ENCODE data around the gene CBLC.
"Not testable (repeated sequence)": the region's sequence is repeated elsewhere in the genome, so short reads cannot be mapped to it uniquely, and the experiment has no call there.

CBLC gene

DNA sequence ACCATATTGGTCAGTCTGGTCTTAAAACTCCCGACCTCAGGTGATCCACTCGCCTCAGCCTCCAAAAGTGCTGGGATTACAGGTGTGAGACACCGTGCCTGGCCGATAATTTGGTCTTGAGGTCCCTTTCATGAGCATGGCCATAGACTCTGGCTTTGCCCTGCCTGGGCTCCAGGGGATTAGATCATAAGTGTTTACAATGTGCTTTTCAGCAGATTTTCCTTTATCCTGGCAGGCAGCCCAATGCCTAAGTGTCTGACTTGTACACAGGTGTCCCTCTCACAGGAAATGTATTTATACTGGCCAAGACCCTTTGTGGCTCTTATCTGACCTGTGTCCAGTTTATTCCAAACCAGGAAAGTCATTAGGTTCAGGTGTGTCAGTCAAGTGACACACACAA lies 47.1 kb downstream of the CBLC start:
- Histone ChIP-seq H3K4me3 (ENCODE audit: control insufficient read depth in 1 of 7, extremely low read depth in 1 of 7, insufficient read depth in 4 of 7, low read depth in 2 of 7, low read length in 6 of 7) (no peak overlapping the region), H3K36me3 (ENCODE audit: control insufficient read depth in 4 of 4, insufficient read depth in 4 of 4, low read length in 3 of 4) (no peaks in the 10 kb centered on the region), H3K4me1 (ENCODE audit: control extremely low read depth in 1 of 4, control insufficient read depth in 4 of 4, insufficient read depth in 4 of 4, low read length in 3 of 4) (peaks cover 0 to 2% (median 0%) of the 10 kb centered on the region in 4 experiments), H3K27ac (ENCODE audit: insufficient read depth in 1 of 2, low read depth in 1 of 2, low read length in 2 of 2, poor library complexity in 1 of 2, severe bottlenecking in 2 of 2) (no peak overlapping the region), H3K27me3 (replicated peaks in 2 of 5; ENCODE audit: control insufficient read depth in 4 of 5, insufficient read depth in 5 of 5, low read length in 4 of 5) (no peaks in the 10 kb centered on the region), H3K9me3 (ENCODE audit: control extremely low read depth in 1 of 5, control insufficient read depth in 4 of 5, insufficient read depth in 2 of 5, low read depth in 1 of 5, low read length in 4 of 5) (no peaks in the 10 kb centered on the region)
- CTCF ChIA-PET, result no interaction called here
- DNase-seq, result no peak
- POLR2A ChIA-PET, result no interaction called here
- whole genome bisulfite sequencing (ENCODE audit: insufficient coverage), result 100% methylated on average over 4 of the region's 4 CpGs

- CTCF ChIA-PET, result not testable (repeated sequence)
Measured at GRCh38 chr19:44832875-44833274, 55.2 kb downstream of the CBLC start.

DNA sequence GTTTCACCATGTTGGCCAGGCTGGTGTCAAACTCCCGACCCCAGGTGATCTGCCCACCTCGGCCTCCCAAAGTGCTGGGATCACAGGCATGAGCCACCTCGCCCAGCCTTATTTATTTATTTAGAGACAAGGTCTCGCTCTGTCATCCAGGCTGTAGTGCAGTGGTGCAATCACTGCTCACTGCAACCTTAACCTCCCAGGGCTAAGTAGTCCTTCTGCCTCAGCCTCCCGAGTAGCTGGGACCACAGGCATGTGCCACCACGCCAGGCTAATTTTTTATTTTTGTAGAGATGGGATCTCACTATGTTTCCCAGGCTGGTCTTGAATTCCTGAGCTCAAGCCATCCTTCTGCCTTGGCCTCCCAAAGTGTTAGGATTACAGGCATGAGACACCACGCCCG lies 56.7 kb downstream of the CBLC start:
- DNase-seq; H3K27me3 ChIP-seq (replicated peaks in 2 of 5; ENCODE audit: control insufficient read depth in 4 of 5, insufficient read depth in 5 of 5, low read length in 4 of 5); H3K4me1 ChIP-seq (ENCODE audit: control extremely low read depth in 1 of 4, control insufficient read depth in 4 of 4, insufficient read depth in 4 of 4, low read length in 3 of 4); H3K9me3 ChIP-seq (ENCODE audit: control extremely low read depth in 1 of 5, control insufficient read depth in 4 of 5, insufficient read depth in 2 of 5, low read depth in 1 of 5, low read length in 4 of 5); H3K27ac ChIP-seq (ENCODE audit: insufficient read depth in 1 of 2, low read depth in 1 of 2, low read length in 2 of 2, poor library complexity in 1 of 2, severe bottlenecking in 2 of 2); CTCF ChIA-PET; POLR2A ChIA-PET; H3K4me3 ChIP-seq (ENCODE audit: control insufficient read depth in 1 of 7, extremely low read depth in 1 of 7, insufficient read depth in 4 of 7, low read depth in 2 of 7, low read length in 6 of 7); H3K36me3 ChIP-seq (ENCODE audit: control insufficient read depth in 4 of 4, insufficient read depth in 4 of 4, low read length in 3 of 4): not testable (repeated sequence)
- over 99% methylated on average over 8 of the region's 8 CpGs for WGBS (ENCODE audit: insufficient coverage)

More at GRCh38 chr19:44832875-44833274, 55.2 kb downstream of the CBLC start:
- H3K27me3 ChIP-seq (replicated peaks in 2 of 5; ENCODE audit: control insufficient read depth in 4 of 5, insufficient read depth in 5 of 5, low read length in 4 of 5); POLR2A ChIA-PET; H3K9me3 ChIP-seq (ENCODE audit: control extremely low read depth in 1 of 5, control insufficient read depth in 4 of 5, insufficient read depth in 2 of 5, low read depth in 1 of 5, low read length in 4 of 5); H3K4me1 ChIP-seq (ENCODE audit: control extremely low read depth in 1 of 4, control insufficient read depth in 4 of 4, insufficient read depth in 4 of 4, low read length in 3 of 4); H3K36me3 ChIP-seq (ENCODE audit: control insufficient read depth in 4 of 4, insufficient read depth in 4 of 4, low read length in 3 of 4); DNase-seq; H3K4me3 ChIP-seq (ENCODE audit: control insufficient read depth in 1 of 7, extremely low read depth in 1 of 7, insufficient read depth in 4 of 7, low read depth in 2 of 7, low read length in 6 of 7); H3K27ac ChIP-seq (ENCODE audit: insufficient read depth in 1 of 2, low read depth in 1 of 2, low read length in 2 of 2, poor library complexity in 1 of 2, severe bottlenecking in 2 of 2): not testable (repeated sequence)
- 79% methylated on average over 3 of the region's 6 CpGs for WGBS (ENCODE audit: insufficient coverage)

- Histone ChIP-seq H3K36me3 (ENCODE audit: control insufficient read depth in 4 of 4, insufficient read depth in 4 of 4, low read length in 3 of 4) (no peaks in the 10 kb centered on the region), H3K27me3 (replicated peaks in 2 of 5; ENCODE audit: control insufficient read depth in 4 of 5, insufficient read depth in 5 of 5, low read length in 4 of 5) (no peaks in the 10 kb centered on the region), H3K27ac (ENCODE audit: insufficient read depth in 1 of 2, low read depth in 1 of 2, low read length in 2 of 2, poor library complexity in 1 of 2, severe bottlenecking in 2 of 2) (no peak overlapping the region), H3K9me3 (ENCODE audit: control extremely low read depth in 1 of 5, control insufficient read depth in 4 of 5, insufficient read depth in 2 of 5, low read depth in 1 of 5, low read length in 4 of 5) (no peaks in the 10 kb centered on the region), H3K4me3 (ENCODE audit: control insufficient read depth in 1 of 7, extremely low read depth in 1 of 7, insufficient read depth in 4 of 7, low read depth in 2 of 7, low read length in 6 of 7) (no peak overlapping the region), H3K4me1 (ENCODE audit: control extremely low read depth in 1 of 4, control insufficient read depth in 4 of 4, insufficient read depth in 4 of 4, low read length in 3 of 4) (peaks cover 0 to 9% (median 5%) of the 10 kb centered on the region in 4 experiments)
- CTCF ChIA-PET, result interaction anchor here (0.8 to 1.7 kb wide), 2 partner anchors 56 to 151 kb away, joined by 4 to 6 read pairs; no protein-coding TSS in a partner anchor
- DNase-seq, result no peak
- POLR2A ChIA-PET, result interaction anchor here (0.6 kb wide), 1 partner anchor 12 kb away, joined by 4 read pairs; no protein-coding TSS in a partner anchor
- whole genome bisulfite sequencing (ENCODE audit: insufficient coverage), result 100% methylated on average over 2 of the region's 2 CpGs
Measured at GRCh38 chr19:44839276-44839675, 61.6 kb downstream of the CBLC start.

DNA sequence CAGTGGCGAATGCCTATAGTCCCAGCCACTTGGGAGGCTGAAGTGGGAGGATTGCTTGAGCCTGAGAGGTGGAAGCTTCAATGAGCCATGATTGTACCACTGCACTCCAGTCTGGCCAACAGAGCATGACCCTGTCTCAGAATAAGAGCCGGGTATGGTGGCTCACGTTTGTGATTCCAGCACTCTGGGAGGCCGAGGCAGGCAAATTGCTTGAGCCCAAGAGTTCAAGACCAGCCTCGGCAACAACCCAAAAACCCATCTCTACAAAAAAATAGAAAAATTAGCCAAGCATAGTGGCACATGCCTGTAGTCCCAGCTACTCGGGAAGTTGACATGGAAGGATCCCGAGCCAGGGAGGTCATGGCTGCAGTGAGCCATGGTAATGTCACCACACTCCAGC lies 63.1 kb downstream of the CBLC start:
- ChIA-PET CTCF (interaction anchor here (0.8 to 1.7 kb wide), 5 partner anchors 10 to 117 kb away, joined by 3 to 6 read pairs (median 4); no protein-coding TSS in a partner anchor), POLR2A (no interaction called here)
- Histone ChIP-seq H3K27me3 (replicated peaks in 2 of 5; ENCODE audit: control insufficient read depth in 4 of 5, insufficient read depth in 5 of 5, low read length in 4 of 5) (no peaks in the 10 kb centered on the region), H3K4me3 (ENCODE audit: control insufficient read depth in 1 of 7, extremely low read depth in 1 of 7, insufficient read depth in 4 of 7, low read depth in 2 of 7, low read length in 6 of 7) (no peak overlapping the region), H3K4me1 (ENCODE audit: control extremely low read depth in 1 of 4, control insufficient read depth in 4 of 4, insufficient read depth in 4 of 4, low read length in 3 of 4) (peaks cover 3 to 20% (median 17%) of the 10 kb centered on the region in 4 experiments), H3K9me3 (ENCODE audit: control extremely low read depth in 1 of 5, control insufficient read depth in 4 of 5, insufficient read depth in 2 of 5, low read depth in 1 of 5, low read length in 4 of 5) (no peaks in the 10 kb centered on the region), H3K27ac (ENCODE audit: insufficient read depth in 1 of 2, low read depth in 1 of 2, low read length in 2 of 2, poor library complexity in 1 of 2, severe bottlenecking in 2 of 2) (no peak overlapping the region), H3K36me3 (ENCODE audit: control insufficient read depth in 4 of 4, insufficient read depth in 4 of 4, low read length in 3 of 4) (no peaks in the 10 kb centered on the region)
- WGBS (ENCODE audit: insufficient coverage), result 80% methylated on average over 7 of the region's 7 CpGs
- DNase-seq, result no peak

DNA sequence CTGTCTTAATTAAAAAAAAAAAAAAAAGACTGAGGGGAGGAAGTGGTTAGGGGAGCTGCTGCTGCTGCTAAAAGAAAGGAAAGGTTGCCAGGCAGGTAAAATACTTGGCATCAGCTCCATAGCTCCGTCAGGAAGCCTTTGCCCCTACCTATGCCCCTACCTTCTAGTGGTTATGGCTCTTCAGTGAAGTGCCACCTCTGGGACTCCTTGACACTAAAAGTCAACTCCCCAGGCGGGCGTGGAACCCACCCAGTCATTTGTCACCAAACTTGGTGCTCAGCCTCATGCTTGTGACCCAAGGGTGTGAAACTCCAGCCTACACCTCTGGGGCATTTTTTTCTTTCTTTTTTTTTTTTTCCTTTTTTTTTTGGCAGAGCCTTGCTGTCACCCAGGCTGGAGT lies 63.5 kb downstream of the CBLC start:
- H3K9me3 ChIP-seq (ENCODE audit: control extremely low read depth in 1 of 5, control insufficient read depth in 4 of 5, insufficient read depth in 2 of 5, low read depth in 1 of 5, low read length in 4 of 5), result no peaks in the 10 kb centered on the region
- ChIA-PET CTCF (interaction anchor here (1.0 to 1.4 kb wide), 3 partner anchors 42 to 117 kb away, joined by 4 read pairs; no protein-coding TSS in a partner anchor), POLR2A (interaction anchor here (0.5 kb wide), 1 partner anchor 17 kb away, joined by 3 read pairs; no protein-coding TSS in a partner anchor)
- H3K4me1 ChIP-seq (ENCODE audit: control extremely low read depth in 1 of 4, control insufficient read depth in 4 of 4, insufficient read depth in 4 of 4, low read length in 3 of 4), result peaks cover 3 to 20% (median 18%) of the 10 kb centered on the region in 4 experiments
- H3K27me3 ChIP-seq (replicated peaks in 2 of 5; ENCODE audit: control insufficient read depth in 4 of 5, insufficient read depth in 5 of 5, low read length in 4 of 5), result no peaks in the 10 kb centered on the region
- DNase-seq, result peak in 2 of 3 donors; percentile 45 to 61
- no peak overlapping the region for H3K4me3 ChIP-seq (ENCODE audit: control insufficient read depth in 1 of 7, extremely low read depth in 1 of 7, insufficient read depth in 4 of 7, low read depth in 2 of 7, low read length in 6 of 7)
- no peaks in the 10 kb centered on the region for H3K36me3 ChIP-seq (ENCODE audit: control insufficient read depth in 4 of 4, insufficient read depth in 4 of 4, low read length in 3 of 4)
- H3K27ac ChIP-seq (ENCODE audit: insufficient read depth in 1 of 2, low read depth in 1 of 2, low read length in 2 of 2, poor library complexity in 1 of 2, severe bottlenecking in 2 of 2), result no peak overlapping the region
- 21% methylated on average over 3 of the region's 3 CpGs for WGBS (ENCODE audit: insufficient coverage)

- Histone ChIP-seq H3K9me3 (ENCODE audit: control extremely low read depth in 1 of 5, control insufficient read depth in 4 of 5, insufficient read depth in 2 of 5, low read depth in 1 of 5, low read length in 4 of 5) (no peaks in the 10 kb centered on the region), H3K4me1 (ENCODE audit: control extremely low read depth in 1 of 4, control insufficient read depth in 4 of 4, insufficient read depth in 4 of 4, low read length in 3 of 4) (peaks cover 8 to 56% (median 55%) of the 10 kb centered on the region in 4 experiments), H3K27ac (ENCODE audit: insufficient read depth in 1 of 2, low read depth in 1 of 2, low read length in 2 of 2, poor library complexity in 1 of 2, severe bottlenecking in 2 of 2) (peak overlapping the region in 1 of 2 experiments; percentile 27), H3K27me3 (replicated peaks in 2 of 5; ENCODE audit: control insufficient read depth in 4 of 5, insufficient read depth in 5 of 5, low read length in 4 of 5) (no peaks in the 10 kb centered on the region), H3K36me3 (ENCODE audit: control insufficient read depth in 4 of 4, insufficient read depth in 4 of 4, low read length in 3 of 4) (no peaks in the 10 kb centered on the region), H3K4me3 (ENCODE audit: control insufficient read depth in 1 of 7, extremely low read depth in 1 of 7, insufficient read depth in 4 of 7, low read depth in 2 of 7, low read length in 6 of 7) (peak overlapping the region in 6 of 7 experiments; percentile 23 to 92 (median 71))
- 11% methylated on average over 10 of the region's 12 CpGs for WGBS (ENCODE audit: insufficient coverage)
- CTCF ChIA-PET, result no interaction called here
- DNase-seq, result peak in 1 of 3 donors; percentile 37
- POLR2A ChIA-PET, result interaction anchor here (0.6 to 1.4 kb wide), 4 partner anchors 25 to 109 kb away, joined by 3 to 4 read pairs (median 3); no protein-coding TSS in a partner anchor
Measured at GRCh38 chr19:44845286-44845611, 67.6 kb downstream of the CBLC start.

Data from common myeloid progenitor, CD34-positive (primary cell).